ENCODE measurements around the gene PSMG3.

The PSMG3 gene

DNA sequence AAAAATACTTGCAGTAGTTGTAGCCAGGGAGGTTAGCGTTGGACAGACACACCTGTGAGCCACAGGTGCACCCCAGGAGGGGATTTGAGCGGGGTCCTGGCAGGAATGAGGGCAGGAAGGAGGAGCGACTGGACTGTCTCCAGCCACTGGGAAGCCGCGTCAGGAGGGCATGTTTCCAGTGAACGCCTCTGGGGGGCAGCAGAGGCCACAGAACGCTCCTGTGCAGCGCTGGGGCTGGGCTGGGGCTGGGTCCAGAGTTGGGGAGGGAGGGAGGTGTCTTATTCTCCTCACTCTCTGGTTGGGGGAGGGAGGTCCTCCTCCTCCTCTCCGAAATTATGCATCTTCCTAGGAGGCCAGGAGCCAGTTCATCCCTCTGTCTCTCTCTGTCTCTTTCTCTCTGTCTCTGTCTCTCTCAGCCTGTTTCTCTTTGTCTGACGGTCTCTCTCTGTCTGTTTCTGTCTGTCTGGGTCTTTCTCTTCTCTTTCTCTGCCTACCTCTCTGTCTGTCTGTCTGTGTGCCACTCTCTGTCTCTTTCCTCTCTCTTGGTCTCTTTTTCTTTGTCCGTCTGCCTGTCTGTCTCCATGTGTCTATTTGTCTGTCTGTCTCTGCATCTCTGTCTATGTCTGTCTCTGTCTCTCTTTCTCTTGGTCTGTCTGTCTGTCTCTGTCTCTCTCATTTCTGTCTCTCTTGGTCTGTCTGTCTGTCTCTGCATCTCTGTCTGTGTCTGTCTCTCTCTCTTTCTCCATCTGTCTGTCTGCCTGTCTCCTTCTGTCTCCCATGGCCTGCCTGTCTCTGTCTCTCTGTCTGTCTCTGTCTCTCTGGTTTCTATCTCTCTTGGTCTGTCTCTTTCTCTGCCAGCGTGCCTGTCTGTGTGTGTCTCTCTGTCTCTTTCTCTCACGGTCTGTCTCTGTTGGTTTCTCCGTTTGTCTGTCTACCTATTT, 9.9 kb upstream of the PSMG3 start:
- DNase-seq (ENCODE audit: low read depth), result peak; percentile 26

DNA sequence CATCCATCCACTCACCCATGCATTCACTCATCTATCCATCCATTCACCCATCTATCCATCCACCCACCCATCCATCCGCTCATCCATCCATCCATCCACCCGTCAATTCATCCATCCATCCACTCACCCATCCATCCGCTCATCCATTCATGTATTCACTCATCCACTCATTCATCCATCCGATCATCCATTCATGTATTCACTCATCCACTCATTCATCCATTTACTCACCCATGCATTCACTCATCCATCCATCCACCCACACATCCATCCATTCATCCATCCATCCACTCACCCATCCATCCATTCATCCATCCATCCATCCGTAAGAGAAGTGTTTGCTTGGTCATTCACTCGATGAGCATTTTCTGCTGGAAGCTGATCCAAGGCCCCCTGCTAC, 8.7 kb upstream of the PSMG3 start:
- no peak for DNase-seq (ENCODE audit: low read depth)

DNA sequence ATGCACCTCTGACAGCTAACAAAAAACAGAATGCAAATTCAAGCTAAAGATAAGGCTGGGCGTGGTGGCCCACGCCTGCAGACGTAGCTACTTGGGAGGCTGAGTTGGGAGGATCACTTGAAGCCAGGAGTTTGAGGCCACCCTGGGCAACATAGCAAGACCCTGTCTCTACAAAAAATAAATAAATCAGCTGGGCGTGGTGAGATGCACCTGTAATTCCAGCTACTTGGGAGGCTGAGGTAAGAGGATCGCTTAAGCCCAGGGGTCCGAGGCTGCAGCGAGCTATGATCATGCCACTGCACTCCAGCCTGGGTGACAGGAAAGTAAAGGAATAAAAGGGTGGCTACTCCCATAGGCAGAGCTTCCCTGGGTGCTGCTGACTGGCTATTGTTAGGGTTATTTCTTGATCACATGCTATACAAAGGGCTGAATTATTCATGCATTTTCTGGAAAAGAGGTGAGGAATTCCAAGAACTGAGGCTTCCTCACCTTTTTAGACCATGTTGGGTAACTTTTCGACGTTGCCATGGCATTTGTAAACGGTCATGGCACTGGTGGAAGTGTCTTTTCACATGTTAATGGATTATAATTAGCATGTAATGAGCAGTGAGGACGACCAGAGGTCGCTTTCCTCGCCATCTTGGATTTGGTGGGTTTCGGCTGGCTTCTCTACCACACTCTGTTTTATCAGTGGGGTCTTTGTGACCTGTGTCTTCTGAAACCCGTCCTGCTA, 6.9 kb upstream of the PSMG3 start:
- no peak for DNase-seq (ENCODE audit: low read depth)

DNA sequence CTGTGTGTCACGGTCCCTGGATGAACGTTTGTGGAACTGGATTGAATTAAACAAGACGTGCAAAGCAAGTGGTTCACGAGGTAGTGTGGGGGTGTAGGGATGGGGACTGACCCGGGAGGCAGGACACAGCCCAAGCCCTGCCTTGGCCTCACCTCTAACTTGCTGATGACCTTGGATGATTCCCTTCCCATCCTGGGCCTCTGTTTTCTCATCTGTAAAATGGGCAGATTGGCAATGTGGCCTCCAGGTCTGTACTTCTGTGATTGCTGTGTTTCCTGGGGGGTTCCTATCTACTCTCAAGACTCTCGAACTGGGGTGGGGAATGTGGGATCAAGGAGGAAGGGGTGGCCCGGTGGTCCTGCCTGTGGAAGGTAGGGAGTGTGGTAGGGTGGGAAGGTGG, 6.0 kb upstream of the PSMG3 start:
- no peak for DNase-seq (ENCODE audit: low read depth)

DNA sequence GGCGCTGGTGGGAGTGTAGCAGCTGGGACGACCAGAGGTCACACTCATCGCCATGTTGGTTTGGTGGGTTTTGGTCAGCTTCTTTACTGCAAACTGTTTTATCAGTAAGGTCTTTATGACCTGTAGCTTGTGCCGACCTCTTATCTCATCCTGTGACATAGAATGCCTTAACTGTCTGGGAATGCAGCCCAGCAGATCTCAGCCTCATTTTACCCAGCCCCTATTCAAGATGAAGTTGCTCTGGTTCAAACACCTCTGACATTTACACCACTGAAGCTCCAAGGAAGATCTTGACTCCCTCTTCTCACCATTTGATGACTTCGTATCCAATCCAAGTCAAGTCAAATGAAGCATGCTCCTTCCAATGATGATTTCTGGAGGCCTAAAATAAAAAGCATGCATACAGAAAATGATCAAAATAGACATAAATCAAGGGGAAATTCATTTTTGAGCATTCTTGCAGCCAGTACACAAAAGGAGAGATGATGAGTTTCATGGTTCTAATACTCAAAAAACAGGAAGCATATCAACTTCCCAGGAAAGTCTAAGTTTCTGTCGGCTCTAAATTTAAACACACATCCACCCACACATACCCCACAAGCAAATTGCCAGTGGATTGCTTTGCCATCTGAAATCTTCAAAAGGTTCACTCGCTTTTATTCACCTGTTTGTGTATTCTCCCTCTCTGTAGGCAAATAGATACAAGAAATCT, 2.4 kb upstream of the PSMG3 start:
- no peak for DNase-seq (ENCODE audit: low read depth)

DNA sequence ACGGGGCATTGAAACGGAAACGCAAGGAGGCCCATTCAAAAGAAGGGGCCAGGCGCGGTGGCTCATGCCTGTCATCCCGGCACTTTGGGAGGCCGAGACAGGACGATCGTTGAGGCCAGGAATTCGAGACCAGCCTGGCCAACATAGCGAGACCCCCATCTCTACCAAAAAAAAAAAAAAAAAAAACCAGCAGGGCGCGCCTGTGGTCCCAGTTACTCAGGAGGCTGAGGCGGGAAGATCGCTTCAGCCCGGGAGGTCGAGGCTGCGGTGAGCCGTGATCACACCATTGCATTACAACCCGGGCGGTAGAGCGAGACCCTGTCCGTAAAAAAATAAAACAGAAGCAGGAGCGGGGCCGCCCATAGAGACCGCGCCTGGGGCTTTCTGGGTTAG, 396 bp downstream of the PSMG3 start:
- DNase-seq (ENCODE audit: low read depth), result no peak

DNA sequence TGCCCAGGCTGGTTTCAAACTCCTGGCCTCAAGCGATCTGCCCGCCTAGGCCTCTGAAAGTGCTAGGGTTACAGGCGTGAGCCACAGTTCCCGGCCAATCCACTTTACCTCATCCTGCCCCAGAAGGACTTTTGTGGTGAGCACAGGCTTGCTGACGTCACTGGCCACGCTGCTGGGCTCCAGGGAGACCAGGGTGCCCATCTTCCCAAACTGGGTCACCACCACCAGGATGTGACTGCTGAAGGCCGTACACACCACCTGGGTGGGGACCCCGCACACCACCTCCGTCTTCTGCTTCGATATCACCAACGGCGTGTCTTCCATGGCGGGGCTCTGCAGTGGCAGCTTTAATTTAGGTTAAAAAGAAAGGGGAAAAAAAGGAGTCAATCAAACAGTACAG, 816 bp downstream of the PSMG3 start:
- DNase-seq (ENCODE audit: low read depth), result no peak

DNA sequence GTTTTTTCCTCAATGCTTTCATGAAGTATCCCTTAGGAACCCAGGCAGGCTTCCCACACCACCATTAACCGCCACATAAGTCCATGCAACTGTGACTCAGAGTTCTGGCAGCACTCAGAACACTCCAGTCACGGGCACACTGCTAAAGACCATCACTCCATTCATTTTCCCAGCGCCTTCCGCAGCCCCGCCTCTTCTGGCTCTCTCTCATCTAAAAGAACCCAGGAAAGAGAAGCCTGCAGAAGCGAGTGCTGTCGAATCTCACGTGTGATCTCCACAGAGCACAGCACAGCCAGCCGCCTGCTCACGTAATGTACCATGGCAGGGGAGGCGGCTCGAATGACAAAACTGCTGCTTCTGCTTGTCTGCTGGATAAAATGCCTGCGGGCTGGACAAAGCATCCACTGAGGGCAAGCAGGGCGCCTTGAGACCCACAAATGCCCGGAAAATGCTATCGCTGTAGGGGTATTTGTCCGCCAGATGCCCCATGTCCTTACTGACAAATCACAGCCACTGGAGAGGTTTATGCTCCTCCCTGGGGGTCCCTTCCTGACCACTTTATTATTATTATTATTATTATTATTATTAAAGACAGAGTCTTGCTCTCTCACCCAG, 1.8 kb downstream of the PSMG3 start:
- peak; percentile 26 for DNase-seq (ENCODE audit: low read depth)

DNA sequence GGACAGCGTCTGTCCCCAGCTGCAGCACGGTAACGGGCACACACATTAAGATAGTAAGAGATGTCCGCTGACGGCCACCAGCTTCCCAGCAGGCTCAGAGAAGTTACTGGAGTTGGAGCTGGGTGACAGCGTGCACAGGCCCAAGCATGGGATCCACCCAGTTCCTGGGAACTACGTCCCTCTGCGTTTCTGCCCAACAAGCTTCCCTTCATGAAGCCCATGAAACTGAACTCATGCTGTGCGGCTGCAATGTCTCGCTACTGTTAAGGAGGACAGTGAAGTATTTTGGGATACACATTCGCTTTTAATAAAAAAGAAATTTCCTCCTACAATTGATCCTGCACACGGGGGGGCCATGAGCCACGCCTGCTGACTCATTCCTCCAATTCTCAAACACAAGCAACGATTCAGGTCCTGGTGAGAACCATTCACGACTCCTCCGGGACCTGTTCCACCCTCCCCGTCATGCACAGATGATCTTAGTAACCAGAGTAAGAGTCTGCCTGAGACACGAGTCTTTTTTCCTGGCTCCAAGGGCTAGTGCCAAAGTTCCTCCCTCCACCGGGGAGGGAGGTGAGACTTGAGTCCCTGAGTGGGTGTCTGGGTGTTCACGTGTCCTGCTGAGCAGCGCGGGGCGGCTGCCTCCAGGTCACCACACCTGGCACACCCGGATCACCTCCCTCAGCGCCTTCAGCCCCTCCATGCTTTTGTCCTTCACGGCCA, 2.6 kb downstream of the PSMG3 start:
- DNase-seq (ENCODE audit: low read depth), result peak; percentile 58

DNA sequence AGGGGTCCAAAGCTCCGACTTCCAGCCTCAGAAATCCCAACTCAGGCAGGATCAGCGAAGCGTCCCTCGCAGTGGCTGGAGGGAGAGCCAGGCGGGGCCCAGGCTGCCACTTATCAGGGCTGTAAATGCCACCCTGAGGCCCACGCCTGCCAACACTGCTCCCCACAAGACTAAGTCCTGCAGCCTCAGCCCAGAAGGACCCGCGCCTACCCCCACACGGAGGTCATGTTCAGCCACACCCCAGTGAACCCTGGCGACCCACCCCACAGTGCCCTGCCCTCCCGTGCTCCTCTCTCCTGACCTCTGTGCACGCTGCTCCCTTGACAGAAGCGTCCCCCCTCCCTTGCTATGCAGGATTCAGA, 3.2 kb downstream of the PSMG3 start:
- DNase-seq (ENCODE audit: low read depth), result no peak

DNA sequence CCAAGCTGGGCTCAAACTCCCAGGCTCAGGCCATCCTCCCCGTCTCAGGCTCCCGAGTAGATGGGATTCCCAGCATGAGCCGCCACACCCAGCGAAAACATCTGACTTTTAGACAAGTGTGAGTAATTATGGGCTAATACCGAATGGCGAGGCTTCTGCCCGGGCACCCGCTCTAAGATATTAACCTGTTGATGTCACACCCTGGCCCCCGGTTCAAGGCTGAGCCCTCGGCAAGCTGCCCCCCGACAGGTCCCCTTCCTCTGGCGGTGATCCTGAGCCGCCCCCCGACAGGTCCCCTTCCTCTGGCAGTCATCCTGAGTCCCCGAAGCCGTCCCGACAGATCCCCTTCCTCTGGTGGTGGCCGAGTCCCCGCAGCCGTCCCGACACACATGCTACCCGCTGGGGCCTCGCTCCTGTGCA, 5.2 kb downstream of the PSMG3 start:
- DNase-seq (ENCODE audit: low read depth), result peak; percentile 40

DNA sequence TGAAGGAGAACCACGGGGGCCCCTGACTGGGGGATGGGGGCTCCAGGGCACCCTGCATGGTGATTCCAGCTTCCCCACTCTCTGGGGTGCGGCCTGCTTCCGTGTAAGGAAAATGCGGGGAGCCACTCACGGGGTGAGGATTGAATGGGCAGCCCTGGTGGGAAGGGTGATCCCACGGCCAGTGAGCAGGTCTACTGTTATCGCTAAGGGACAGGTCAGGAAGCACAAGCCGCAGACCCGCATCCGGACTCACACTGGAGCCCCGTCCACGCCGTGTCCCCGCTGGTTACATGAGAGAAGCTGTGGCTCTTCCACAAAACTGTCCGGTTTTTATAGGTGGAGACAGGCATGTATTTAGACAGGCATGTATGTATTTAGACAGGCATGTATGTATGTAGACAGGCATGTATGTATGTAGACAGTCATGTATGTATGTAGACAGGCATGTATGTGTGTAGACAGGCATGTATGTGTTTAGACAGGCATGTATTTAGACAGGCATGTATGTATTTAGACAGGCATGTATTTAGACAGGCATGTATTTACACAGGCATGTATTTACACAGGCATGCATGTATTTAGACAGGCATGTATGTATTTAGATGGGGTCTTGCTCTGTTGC, 5.7 kb downstream of the PSMG3 start:
- DNase-seq (ENCODE audit: low read depth), result no peak

DNA sequence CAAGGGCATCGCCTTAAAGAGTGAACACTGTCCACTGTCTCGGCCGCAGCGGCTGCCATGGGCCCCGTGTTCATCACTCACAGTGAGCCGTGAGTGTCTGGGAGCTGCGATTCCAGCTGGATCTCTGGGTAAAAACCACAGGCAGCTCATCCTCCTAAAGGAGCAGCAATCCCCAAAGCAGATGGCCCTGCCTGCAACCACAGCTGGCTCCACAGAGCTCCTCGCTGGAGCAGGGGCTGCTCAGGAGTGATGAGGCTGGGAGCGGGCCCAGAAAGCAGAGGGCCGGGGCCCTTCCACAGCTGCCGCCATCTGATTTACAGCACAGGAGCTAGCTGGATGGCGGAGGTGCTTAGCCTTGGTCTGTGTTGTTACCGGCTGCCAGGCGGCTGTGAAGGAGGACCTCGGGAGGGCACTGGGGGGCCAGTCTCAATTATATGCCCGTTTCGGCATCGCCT, 7.2 kb downstream of the PSMG3 start:
- DNase-seq (ENCODE audit: low read depth), result no peak

DNA sequence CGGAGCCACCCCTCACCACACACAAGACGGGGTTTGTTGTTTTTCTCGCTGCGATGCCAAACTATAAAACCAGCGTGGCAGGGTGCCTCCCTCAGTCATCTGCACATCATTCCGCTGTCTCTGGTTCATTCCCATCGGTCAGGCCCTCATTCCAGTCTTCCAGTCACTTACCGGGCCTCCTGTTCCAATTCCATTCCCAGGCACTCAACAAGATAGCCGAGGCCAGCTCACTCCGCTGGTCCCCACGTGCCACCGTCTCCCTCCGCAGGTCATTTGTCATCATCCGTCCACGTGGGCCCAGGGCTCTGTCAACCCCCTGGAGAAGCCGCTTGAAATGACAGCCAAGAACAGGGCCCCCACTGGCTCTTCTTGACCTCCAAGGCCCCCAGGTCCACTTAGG, 7.7 kb downstream of the PSMG3 start:
- no peak for DNase-seq (ENCODE audit: low read depth)

DNA sequence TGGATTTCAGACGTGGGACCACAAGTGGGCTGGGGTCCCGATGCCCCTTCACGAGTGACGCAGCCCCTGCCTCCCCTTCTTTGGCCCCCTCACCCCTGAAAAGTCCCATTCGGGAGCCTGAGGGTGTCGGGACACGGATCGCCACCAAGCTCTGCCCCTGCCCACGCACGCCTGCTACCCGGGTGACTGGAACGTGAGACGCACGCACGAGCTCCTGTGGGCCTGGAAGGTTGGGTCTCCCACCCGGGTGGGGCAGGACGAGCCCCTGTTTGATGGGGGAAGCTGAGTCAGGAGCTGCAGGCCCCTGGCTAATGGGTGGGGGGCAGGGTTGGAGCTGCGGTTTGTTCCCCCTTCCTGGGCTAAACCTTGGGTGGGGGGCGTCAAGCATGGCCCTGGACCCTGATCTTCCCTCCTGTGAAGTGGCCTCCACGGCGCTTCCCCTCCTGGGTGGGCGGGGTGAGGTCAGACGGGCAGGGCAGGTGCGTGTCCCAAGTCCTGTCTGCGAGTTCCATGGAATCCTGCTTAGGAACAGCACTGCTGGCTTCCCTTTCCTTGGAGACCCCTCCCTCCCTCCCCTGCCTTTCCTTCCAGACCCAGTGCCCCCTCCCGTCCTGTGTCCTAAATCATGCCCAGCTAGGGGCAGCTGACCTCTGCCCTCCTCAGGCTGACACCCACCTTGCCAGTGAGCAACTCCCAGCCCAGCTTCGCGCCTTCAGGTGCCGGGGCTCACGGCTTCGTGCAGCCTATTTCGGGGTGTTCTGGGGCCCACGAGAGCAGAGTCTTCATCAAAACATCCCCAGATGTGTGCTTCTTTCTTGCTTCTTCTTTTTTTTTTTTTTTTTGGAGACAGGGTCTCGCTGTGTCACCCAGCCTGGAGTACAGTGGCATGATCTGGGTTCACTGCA, 8.5 kb downstream of the PSMG3 start:
- no peak for DNase-seq (ENCODE audit: low read depth)

DNA sequence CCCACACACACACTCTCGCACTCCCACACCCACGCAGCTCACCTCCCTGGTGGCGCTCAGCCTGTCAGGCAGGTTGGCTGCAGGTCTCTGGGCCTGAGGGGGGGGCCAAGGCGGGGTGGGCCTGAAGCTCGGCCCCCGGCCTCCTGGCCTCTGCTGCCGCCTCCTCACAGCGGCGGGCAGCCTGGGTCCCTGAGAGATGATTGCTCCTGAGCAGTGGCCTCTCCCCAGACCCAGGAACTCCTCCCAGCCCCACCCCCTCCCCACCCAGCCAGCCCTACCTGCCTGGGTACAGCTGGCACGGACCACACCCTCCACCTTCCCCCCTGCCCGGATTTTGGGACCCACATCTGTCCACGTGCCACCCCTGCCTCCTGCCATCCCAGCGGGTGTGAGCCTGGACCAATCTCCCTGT, 9.2 kb downstream of the PSMG3 start:
- DNase-seq (ENCODE audit: low read depth), result no peak

DNA sequence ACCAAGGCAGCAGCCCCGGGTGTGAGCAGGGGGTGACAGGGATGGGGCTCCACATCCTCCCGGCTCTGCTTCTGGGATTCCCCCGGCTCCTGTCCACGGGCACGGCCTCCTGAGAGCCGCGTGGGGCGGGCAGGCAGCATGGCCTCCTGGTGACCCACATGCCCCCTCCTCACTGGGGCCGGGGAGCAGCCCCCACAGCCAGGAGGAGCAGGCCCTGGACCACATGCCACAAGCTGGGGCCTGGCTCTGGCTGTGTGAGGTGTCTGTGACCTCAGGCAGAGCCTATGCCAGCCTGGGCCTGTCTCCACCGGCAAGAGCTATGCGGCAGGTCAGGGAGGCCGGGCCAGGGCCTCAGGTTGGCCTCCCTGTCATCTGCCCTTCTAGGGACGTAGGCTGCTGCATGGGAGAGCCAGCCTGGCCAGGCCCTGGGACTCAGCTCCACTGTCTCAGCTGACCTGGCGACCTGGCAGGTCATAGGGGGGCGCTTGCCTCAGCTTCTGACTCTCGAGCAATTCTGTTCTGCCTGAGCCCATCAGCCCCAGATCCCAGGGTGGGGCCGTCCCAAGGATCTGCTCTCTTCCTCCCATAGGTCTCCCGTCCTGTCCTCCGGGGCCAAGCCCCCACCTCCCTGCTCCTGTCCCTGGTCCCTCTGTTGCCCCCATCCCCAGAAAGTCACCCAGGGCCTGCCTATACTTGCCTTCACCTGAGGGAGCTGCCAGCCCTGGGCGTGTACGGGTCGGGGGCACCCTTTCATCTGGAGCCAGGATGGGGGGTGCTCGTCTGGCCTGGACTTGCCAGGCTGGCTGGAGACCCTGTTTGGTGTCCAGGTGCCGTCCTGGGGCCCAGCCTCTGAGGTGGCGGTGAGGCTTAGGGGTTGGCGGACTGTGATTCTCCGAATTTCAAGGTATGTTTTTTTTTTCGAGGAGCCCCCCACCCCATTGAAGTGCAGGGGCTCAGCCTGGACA, 9.9 kb downstream of the PSMG3 start:
- DNase-seq (ENCODE audit: low read depth), result no peak

DNA sequence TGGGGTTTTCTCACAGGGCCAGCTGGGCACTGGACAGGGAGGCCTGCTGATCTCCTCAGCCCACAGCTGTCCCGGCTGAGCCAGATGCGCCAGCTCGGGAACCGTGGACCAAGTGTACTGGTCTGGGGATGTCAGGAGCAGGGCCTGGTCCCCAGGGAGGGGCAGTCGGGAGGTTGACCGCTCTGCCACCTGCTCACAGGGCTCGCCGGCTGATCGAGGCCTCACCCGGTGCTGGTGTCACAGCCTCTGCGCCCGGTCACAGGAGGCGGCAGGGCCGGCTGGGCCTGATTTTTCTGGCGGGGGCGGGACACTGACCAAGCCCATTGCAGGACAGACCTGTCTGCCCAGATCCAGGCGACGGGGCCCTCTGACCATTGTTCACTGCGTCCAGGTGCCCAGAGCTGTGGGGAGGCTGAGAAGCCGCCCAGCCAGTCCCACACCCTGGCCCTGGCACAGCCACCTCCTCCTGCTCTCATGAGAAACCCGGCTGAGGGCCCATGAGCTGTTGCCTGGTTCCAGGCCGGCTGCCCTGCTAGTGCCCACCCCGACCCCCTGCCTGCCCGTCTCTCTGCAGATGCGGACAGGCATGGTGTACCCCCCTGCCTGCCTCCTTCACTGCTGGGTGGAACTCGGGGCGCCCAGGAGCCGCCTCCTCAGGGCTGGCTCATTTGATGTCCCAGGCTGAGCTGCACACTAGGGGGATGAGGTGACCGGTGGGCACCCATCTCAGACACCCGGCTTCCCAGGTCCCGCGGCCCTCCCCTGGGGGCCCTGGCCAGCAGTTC, 10.8 kb downstream of the PSMG3 start:
- DNase-seq (ENCODE audit: low read depth), result no peak

Measured in GM04504 (cell line).